ENCODE measurements around the gene SLC35G6.
A peak's percentile ranks its signal among the peaks of the same experiment; 100 is the strongest.
"Not testable (repeated sequence)": the region's sequence is repeated elsewhere in the genome, so short reads cannot be mapped to it uniquely, and the experiment has no call there.

SLC35G6 gene

DNA sequence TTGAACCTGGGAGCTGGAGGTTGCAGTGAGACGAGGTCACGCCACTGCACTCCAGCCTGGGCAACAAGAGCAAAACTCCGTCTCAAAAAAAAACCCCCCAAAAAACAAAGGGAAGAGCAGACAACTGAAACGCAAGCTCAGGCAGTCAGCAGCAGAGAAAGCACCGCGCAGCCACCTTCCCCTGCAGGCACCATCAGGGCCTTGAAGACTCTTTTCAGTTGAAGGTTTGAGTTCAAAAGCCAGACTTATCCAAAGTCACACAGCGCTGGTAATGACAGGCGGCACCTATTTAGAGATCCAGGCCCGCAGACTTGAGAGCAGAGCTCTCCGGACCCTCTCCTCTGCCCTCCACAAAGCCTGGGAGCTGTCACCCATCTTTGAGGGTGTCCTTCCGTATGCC lies 13.0 kb upstream of the SLC35G6 start:
- Mint-ChIP-seq H3K27ac (no peak overlapping the region), H3K4me3 (no peak overlapping the region), H3K9me3 (no peaks in the 10 kb centered on the region), H3K4me1 (peaks cover 50% of the 10 kb centered on the region), H3K27me3 (no peaks in the 10 kb centered on the region)
- DNase-seq, result no peak
- no peak for ATAC-seq

DNA sequence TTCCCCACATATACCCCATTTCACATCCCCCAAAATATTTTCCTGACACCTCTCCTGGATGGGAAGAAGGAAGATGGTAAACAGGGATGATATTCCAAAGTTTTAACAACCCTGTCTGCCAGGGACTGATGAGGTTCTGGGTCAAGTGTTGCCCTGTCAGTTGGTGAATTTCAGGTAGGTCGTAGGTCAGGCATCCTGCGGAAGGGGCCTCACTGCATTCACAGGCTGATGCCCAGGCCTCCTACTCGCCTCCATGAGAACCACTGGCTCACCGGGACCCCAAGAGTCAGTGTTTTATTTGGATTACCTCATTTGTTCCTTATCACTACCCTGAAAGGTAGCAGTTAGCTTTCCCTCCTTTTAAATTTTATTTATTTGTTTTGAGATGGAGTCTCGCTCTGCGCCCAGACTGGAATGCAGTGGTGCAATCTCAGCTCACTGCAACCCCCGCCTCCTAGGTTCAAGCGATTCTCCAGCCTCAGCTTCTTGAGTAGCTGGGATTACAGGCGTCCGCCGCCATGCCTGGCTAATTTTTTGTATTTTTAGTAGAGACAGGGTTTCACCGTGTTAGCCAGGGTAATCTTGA lies 12.3 kb upstream of the SLC35G6 start:
- DNase-seq, result no peak
- Mint-ChIP-seq H3K4me1 (peaks cover 52% of the 10 kb centered on the region), H3K27ac (no peak overlapping the region), H3K9me3 (no peaks in the 10 kb centered on the region), H3K4me3 (no peak overlapping the region), H3K27me3 (no peaks in the 10 kb centered on the region)
- no peak for ATAC-seq

DNA sequence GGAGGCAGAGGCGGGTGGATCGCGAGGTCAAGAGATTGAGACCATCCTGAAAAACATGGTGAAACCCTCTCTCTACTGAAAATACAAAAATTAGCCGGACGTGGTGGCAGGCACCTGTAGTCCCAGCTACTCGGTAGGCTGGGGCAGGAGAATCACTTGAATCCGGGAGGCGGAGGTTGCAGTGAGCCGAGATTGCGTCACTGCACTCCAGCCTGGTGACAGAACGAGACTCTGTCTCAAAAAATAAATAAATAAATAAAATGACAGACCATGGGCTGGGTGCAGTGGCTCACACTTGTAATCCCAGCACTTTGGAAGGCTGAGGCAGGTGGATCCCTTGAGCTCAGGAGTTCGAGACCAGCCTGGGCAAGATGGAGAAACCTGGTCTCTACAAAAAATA lies 11.4 kb upstream of the SLC35G6 start:
- H3K4me1 Mint-ChIP-seq, result peaks cover 52% of the 10 kb centered on the region
- H3K4me3 Mint-ChIP-seq, ATAC-seq, H3K27ac Mint-ChIP-seq, DNase-seq, H3K27me3 Mint-ChIP-seq, H3K9me3 Mint-ChIP-seq: not testable (repeated sequence)

DNA sequence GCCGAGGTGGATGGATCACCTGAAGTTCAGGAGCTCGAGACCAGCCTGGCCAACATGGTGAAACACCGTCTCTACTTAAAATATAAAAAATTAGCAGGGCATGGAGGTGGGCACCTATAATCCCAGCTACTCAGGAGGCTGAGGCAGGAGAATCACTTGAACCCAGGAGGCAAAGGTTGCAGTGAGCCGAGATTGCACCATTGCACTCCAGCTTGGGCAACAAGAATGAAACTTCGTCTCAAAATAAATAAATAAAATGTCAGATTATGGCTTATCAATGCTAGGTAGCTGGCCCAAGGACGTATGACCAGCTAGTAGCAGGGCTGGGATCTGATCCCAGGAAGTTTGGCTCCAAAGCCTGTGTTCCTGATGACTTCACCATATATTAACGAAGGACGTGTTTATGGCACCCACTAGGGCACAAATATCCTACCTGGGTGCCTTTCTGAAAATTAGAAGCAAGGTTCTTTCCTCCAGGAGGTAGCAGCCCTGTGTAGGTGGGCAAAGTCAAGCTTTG lies 10.7 kb upstream of the SLC35G6 start:
- not testable (repeated sequence) for DNase-seq, H3K27ac Mint-ChIP-seq, ATAC-seq, H3K9me3 Mint-ChIP-seq, H3K27me3 Mint-ChIP-seq, H3K4me3 Mint-ChIP-seq
- H3K4me1 Mint-ChIP-seq, result peaks cover 58% of the 10 kb centered on the region

- no peak overlapping the region for H3K4me3 Mint-ChIP-seq
- H3K9me3 Mint-ChIP-seq, result no peaks in the 10 kb centered on the region
- ATAC-seq (no peak), DNase-seq (no peak)
- peaks cover 62% of the 10 kb centered on the region for H3K4me1 Mint-ChIP-seq
- H3K27me3 Mint-ChIP-seq, result no peaks in the 10 kb centered on the region
- peak overlapping the region in 1 of 2 donors; percentile 58 for H3K27ac Mint-ChIP-seq
These were observed 9.5 kb upstream of the SLC35G6 start for GRCh38 chr17:7471729-7472128.

GRCh38 chr17:7474767-7475166 lies 6.5 kb upstream of the SLC35G6 start:
- Mint-ChIP-seq H3K27ac (peak overlapping the region in 1 of 2 donors; percentile 71), H3K4me1 (peaks cover 60% of the 10 kb centered on the region)
- H3K27me3 Mint-ChIP-seq, ATAC-seq, DNase-seq, H3K9me3 Mint-ChIP-seq, H3K4me3 Mint-ChIP-seq: not testable (repeated sequence)

DNA sequence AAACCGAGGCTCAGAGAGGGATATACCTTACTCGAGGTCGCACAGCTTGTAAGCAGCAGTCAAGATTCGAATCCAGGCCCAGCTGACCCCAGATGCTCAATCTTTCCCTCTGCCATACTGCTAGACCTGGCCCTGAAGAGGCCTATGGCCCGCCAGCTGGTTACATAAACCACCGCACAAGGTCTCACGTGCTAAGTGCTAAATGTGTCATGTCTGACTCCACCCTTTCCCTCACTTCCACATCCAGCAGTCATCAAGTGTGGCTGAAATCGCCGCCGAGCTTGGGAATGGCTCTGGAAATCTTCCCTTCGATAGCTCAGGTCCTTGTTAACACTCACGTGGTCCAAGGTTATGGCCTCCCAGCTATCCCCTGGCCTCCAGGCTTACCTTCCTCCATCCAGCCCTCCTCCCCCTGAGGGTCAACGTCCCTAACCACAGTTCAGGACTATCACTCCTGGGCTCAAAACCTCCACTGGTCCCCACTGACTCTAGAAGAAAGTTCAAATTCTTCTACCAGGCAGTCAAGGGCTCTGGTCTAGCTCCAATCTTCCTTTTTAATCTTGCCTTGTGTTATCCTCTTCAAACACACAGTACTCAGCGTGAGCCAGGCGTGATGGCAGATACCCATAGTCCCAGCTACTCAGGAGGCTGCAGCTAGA lies 5.4 kb upstream of the SLC35G6 start:
- no peaks in the 10 kb centered on the region for H3K27me3 Mint-ChIP-seq
- no peak for ATAC-seq
- H3K9me3 Mint-ChIP-seq, result no peaks in the 10 kb centered on the region
- peak overlapping the region; percentile 89 to 99 for H3K4me3 Mint-ChIP-seq
- no peak for DNase-seq
- peaks cover 70% of the 10 kb centered on the region for H3K4me1 Mint-ChIP-seq
- peak overlapping the region in 1 of 2 donors; percentile 75 for H3K27ac Mint-ChIP-seq

DNA sequence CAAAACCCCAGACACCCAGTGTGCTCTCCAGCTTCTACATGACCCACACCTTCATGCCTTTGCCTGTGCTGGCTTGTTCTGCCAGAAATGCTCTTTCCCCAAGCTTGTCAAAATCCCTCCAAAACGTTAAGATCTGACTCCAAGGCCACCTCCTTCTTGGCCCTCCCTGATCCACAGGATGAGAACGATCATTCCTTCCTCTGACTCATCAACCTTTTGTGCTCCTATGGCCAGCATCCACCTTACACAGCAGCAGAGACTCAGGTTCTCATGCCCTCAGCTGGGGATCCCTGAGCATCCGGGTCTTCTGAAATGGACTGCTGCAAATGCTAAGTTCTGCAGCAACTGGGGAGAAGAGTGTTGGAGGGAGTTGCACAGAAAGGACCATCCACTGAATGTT lies 4.8 kb upstream of the SLC35G6 start:
- no peaks in the 10 kb centered on the region for H3K9me3 Mint-ChIP-seq
- peaks cover 74% of the 10 kb centered on the region for H3K4me1 Mint-ChIP-seq
- ATAC-seq (no peak), DNase-seq (no peak)
- no peaks in the 10 kb centered on the region for H3K27me3 Mint-ChIP-seq
- peak overlapping the region; percentile 89 to 99 for H3K4me3 Mint-ChIP-seq
- H3K27ac Mint-ChIP-seq, result peak overlapping the region; percentile 0 to 82

DNA sequence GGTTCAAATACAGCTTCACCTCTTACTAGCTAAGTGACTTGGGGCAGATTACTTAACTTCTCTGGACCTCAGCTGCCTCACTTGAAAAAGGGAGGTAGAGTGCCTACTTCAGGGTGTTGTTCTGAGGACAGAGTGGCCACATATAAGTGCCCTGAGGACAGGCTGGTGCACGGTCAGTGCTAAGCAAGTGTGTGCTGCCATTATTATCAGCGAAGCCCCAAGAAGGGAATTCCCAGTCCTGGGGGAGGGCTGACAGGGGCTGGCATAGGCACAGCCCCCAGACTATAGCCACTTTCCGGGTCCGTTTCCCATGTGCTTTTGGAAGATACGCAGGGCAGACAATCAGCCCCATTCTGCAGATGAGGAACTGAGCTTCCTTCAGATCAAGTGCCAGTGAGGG lies 4.3 kb upstream of the SLC35G6 start:
- H3K4me3 Mint-ChIP-seq, result peak overlapping the region; percentile 89 to 99
- peaks cover 74% of the 10 kb centered on the region for H3K4me1 Mint-ChIP-seq
- no peaks in the 10 kb centered on the region for H3K27me3 Mint-ChIP-seq
- ATAC-seq (no peak), DNase-seq (no peak)
- no peaks in the 10 kb centered on the region for H3K9me3 Mint-ChIP-seq
- H3K27ac Mint-ChIP-seq, result no peak overlapping the region

- DNase-seq, result no peak
- Mint-ChIP-seq H3K27ac (peak overlapping the region; percentile 78 to 90), H3K27me3 (no peaks in the 10 kb centered on the region), H3K9me3 (no peaks in the 10 kb centered on the region), H3K4me3 (peak overlapping the region; percentile 89 to 99), H3K4me1 (peaks cover 75% of the 10 kb centered on the region)
- peak; percentile 3 for ATAC-seq
These were observed 3.6 kb upstream of the SLC35G6 start for GRCh38 chr17:7477392-7478275.

DNA sequence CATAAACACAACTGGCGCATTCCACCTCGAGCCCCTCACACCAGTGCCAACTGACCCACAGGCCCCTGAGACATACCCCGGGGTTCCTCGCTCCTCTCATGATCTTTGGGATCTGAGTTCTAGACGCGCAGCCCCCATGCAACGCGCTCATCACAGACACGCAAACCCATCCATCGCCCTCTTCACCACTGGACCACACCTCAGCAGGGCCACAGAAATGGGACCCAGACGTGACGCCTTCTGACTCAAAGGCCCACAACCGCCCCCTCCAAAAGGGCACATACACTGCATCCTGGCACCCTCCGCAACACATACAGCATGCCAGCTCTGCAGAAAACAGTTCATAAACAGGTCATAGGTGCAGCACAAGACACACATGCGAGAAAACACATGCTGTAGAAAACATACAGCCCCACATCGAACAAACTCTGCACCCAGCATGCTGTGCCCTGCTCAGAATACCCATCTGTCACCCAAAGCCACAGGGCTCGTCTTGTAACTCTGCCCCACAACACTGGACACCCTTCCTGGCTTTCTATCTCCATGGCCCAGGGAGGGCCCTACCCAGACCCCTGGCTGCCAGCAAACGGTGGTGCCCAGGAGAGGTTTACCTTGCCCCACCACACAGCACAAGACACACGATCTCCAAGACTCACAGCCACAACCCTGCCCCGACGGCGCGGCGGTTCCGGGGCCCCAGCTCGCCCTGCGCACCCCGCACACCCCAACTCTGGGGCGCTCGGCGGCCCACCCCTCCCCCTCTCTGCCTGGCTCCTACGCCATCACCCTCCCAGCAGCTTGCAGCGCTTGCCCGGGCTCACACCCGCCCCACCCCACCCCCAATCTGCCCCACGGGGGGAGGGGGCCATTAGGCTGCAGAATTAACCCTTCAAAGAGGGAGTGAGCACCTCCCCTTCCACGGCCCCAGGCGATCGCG lies 2.7 kb upstream of the SLC35G6 start:
- H3K4me1 Mint-ChIP-seq, result peaks cover 73% of the 10 kb centered on the region

DNA sequence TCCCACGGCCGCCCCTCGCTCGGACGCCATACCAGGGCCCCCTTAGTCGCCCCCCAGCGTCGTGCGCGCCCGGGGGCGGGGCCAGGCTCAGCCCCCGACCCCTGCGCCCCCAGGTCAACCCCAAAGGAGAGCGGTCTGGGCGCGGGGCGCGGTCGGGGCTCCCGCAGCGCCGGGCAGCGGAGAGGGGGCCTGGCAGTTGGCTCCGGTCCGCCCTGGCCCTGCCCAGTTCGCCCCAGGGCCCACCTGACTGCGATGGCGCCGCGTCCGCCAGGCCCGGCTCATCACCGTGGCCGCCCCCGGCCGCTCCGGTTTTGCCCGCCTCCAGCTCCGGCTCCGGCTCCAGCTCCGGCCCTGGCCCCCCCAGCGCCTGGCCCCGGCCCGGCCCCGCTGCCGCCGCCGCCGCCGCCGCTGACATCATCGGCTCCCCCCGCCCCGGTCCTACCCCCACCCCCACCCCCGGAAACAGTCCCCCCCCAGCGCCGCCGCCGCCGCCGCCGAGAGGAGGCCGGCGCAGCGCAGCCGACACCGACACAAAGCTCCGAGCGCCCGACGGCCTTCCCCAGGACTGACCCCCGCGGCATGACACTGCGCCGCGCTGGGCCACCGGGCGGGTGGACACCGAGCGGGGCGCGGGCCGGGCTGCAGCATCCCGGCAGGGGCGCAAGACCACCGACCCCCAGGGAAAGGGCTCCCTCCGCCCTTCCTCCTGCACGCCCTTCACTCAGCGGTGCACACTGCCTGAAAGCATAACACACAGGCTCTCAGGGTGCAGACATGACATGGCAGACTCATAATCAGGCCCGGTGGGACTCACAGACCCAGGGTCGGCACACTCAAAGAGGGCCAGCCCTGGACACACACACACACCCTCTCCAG lies 1.8 kb upstream of the SLC35G6 start, which contains the start of gene ZBTB4:
Gene ZBTB4 (minus strand): TSS at position 419 of the 876 bp plus-strand sequence. CDS start 12,830 bp downstream, outside the sequence.
- H3K4me1 Mint-ChIP-seq, result peaks cover 74% of the 10 kb centered on the region
- H3K27ac Mint-ChIP-seq, result peak within 1 kb of the TSS; percentile 93
- no peaks in the 10 kb centered on the region for H3K9me3 Mint-ChIP-seq
- peak within 1 kb of the TSS; percentile 90 to 99 for H3K4me3 Mint-ChIP-seq
- ATAC-seq (peak; percentile 14), DNase-seq (peak; percentile 58 to 62)
- no peaks in the 10 kb centered on the region for H3K27me3 Mint-ChIP-seq

More for the DNA sequence above, 2.7 kb upstream of the SLC35G6 start:
- peak; percentile 57 to 65 for DNase-seq
- Mint-ChIP-seq H3K4me3 (peak overlapping the region; percentile 89 to 99), H3K27ac (peak overlapping the region; percentile 78 to 90), H3K9me3 (no peaks in the 10 kb centered on the region), H3K27me3 (no peaks in the 10 kb centered on the region)
- ATAC-seq, result peak; percentile 56

DNA sequence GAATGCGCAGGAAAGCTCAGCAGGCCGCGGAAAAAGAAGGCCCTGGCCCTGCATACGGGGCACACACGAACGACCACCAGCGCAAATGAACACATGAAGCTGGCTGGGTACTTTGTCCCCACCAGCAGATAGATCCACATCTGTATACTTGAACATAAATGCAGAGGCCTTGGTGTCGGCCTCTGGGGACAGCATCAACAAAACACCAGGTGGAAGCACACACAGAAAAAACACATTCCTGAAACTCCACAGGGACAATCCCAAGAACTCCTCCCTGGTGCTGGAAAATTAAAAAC lies 1.2 kb upstream of the SLC35G6 start:
- Mint-ChIP-seq H3K9me3 (no peaks in the 10 kb centered on the region), H3K4me3 (peak overlapping the region; percentile 90 to 99), H3K27ac (peak overlapping the region; percentile 93), H3K4me1 (peaks cover 79% of the 10 kb centered on the region), H3K27me3 (no peaks in the 10 kb centered on the region)
- ATAC-seq (no peak), DNase-seq (no peak)
